ENCODE measurements around the gene NABP1.

The NABP1 gene

DNA sequence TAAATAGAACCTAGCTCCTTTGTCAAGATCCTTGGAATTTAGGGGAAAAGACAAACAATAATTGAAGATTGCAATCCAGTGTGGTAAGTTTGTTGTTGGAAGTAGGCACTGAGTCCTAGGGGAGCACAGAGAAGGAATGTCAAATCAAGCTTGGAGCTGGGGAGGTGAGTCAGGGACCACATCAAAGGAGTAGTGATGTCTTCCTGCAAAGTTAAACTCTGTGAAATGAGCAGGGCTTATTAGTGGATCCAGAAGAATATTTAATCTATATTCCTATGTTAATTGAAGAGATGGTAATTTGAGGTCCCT lies 41.7 kb upstream of the NABP1 start:
- H3K27ac ChIP-seq (replicated peaks; ENCODE audit: low read length): no peak overlapping the region
- no peaks in the 10 kb centered on the region for H3K4me1 ChIP-seq (ENCODE audit: control insufficient read depth in 2 of 2, insufficient read depth in 1 of 2, low read depth in 1 of 2, low read length in 2 of 2)
- no peak overlapping the region for H3K4me3 ChIP-seq (ENCODE audit: low read length in 2 of 2)

DNA sequence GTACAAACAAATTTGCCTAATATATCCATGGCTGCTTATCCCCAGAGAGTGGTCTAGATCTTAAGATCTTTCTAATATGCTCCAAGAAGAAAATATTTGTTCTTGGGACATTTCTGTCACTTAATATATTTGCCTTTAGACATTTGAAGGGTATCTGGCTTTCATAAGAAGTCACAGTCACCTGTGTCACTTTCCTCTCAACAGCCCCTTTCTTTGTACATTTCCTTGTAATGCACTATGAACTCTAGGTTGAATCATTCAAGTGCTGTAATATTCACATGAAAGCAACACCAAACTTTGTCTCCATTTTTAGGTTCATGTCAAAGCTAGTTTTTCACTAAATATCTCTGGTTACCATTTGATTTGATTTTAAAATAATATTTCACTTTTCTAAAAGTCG lies 41.4 kb upstream of the NABP1 start:
- H3K9me3 ChIP-seq (replicated peaks in 1 of 2; ENCODE audit: control insufficient read depth in 2 of 2, insufficient read depth in 1 of 2, low read depth in 1 of 2, low read length in 2 of 2): no peaks in the 10 kb centered on the region
- no peak overlapping the region for H3K14ac ChIP-seq (ENCODE audit: low read length)
- H3K27ac ChIP-seq (replicated peaks; ENCODE audit: low read length): no peak overlapping the region
- H3K23ac ChIP-seq (ENCODE audit: low read depth, low read length, poor library complexity): no peak overlapping the region
- H2AK5ac ChIP-seq (ENCODE audit: low read depth, low read length): no peak overlapping the region
- H2AFZ ChIP-seq (ENCODE audit: low read length): no peak overlapping the region
- no peak overlapping the region for H2BK120ac ChIP-seq (ENCODE audit: low read depth, low read length)
- no peak overlapping the region for H3K4ac ChIP-seq (ENCODE audit: low read length)
- H3K79me1 ChIP-seq (ENCODE audit: low read depth, low read length): no peaks in the 10 kb centered on the region
- no CpG with 5 or more reads among the region's 1 CpG for WGBS, 2 donors (ENCODE audit: extremely low coverage in 2 of 2, insufficient read length in 2 of 2, insufficient replicate concordance in 1 of 2)
- H3K27me3 ChIP-seq (ENCODE audit: control insufficient read depth in 3 of 3, insufficient read depth in 3 of 3, low read depth in 1 of 3, low read length in 3 of 3): no peaks in the 10 kb centered on the region
- no peak overlapping the region for H3K4me2 ChIP-seq (ENCODE audit: insufficient read depth, low read length, poor library complexity, severe bottlenecking)
- no peak overlapping the region for H4K91ac ChIP-seq (ENCODE audit: low read depth, low read length, poor library complexity)
- H2BK5ac ChIP-seq (ENCODE audit: low read length): no peak overlapping the region
- no peak overlapping the region for H2BK15ac ChIP-seq (ENCODE audit: low read length)
- no peak overlapping the region for H3K4me3 ChIP-seq (ENCODE audit: low read length in 2 of 2)
- H3K4me1 ChIP-seq (ENCODE audit: control insufficient read depth in 2 of 2, insufficient read depth in 1 of 2, low read depth in 1 of 2, low read length in 2 of 2): no peaks in the 10 kb centered on the region
- H2BK12ac ChIP-seq (ENCODE audit: low read length): no peak overlapping the region
- no peak overlapping the region for H3K18ac ChIP-seq (ENCODE audit: low read length)
- no peak for DNase-seq (ENCODE audit: low spot score)
- no peak overlapping the region for H4K8ac ChIP-seq (ENCODE audit: low read depth, low read length)
- H3K9ac ChIP-seq (ENCODE audit: low read depth, low read length, poor library complexity): no peak overlapping the region
- no peaks in the 10 kb centered on the region for H3K36me3 ChIP-seq (replicated peaks in 1 of 2; ENCODE audit: control insufficient read depth in 2 of 2, insufficient read depth in 2 of 2, low read length in 2 of 2)

More for the DNA sequence above, 41.7 kb upstream of the NABP1 start:
- H2AK5ac ChIP-seq (ENCODE audit: low read depth, low read length): no peak overlapping the region
- no peak overlapping the region for H2BK120ac ChIP-seq (ENCODE audit: low read depth, low read length)
- H3K79me1 ChIP-seq (ENCODE audit: low read depth, low read length): no peaks in the 10 kb centered on the region
- no peak overlapping the region for H4K91ac ChIP-seq (ENCODE audit: low read depth, low read length, poor library complexity)
- no peak overlapping the region for H2BK5ac ChIP-seq (ENCODE audit: low read length)
- H3K27me3 ChIP-seq (ENCODE audit: control insufficient read depth in 3 of 3, insufficient read depth in 3 of 3, low read depth in 1 of 3, low read length in 3 of 3): no peaks in the 10 kb centered on the region
- no peaks in the 10 kb centered on the region for H3K9me3 ChIP-seq (replicated peaks in 1 of 2; ENCODE audit: control insufficient read depth in 2 of 2, insufficient read depth in 1 of 2, low read depth in 1 of 2, low read length in 2 of 2)
- H3K4ac ChIP-seq (ENCODE audit: low read length): no peak overlapping the region
- H3K4me2 ChIP-seq (ENCODE audit: insufficient read depth, low read length, poor library complexity, severe bottlenecking): no peak overlapping the region
- no peak overlapping the region for H3K9ac ChIP-seq (ENCODE audit: low read depth, low read length, poor library complexity)
- H2BK12ac ChIP-seq (ENCODE audit: low read length): no peak overlapping the region
- H4K8ac ChIP-seq (ENCODE audit: low read depth, low read length): no peak overlapping the region
- H2AFZ ChIP-seq (ENCODE audit: low read length): no peak overlapping the region
- no peaks in the 10 kb centered on the region for H3K36me3 ChIP-seq (replicated peaks in 1 of 2; ENCODE audit: control insufficient read depth in 2 of 2, insufficient read depth in 2 of 2, low read length in 2 of 2)
- H3K18ac ChIP-seq (ENCODE audit: low read length): no peak overlapping the region
- no peak for DNase-seq (ENCODE audit: low spot score)
- H2BK15ac ChIP-seq (ENCODE audit: low read length): no peak overlapping the region
- H3K14ac ChIP-seq (ENCODE audit: low read length): no peak overlapping the region
- H3K23ac ChIP-seq (ENCODE audit: low read depth, low read length, poor library complexity): no peak overlapping the region

GRCh38 chr2:191637182-191638078 lies 40.5 kb upstream of the NABP1 start:
- Histone ChIP-seq H2AFZ (ENCODE audit: low read length) (no peak overlapping the region), H3K36me3 (replicated peaks in 1 of 2; ENCODE audit: control insufficient read depth in 2 of 2, insufficient read depth in 2 of 2, low read length in 2 of 2) (no peaks in the 10 kb centered on the region), H2BK120ac (ENCODE audit: low read depth, low read length) (no peak overlapping the region), H3K23ac (ENCODE audit: low read depth, low read length, poor library complexity) (no peak overlapping the region), H2BK12ac (ENCODE audit: low read length) (no peak overlapping the region), H3K4me2 (ENCODE audit: insufficient read depth, low read length, poor library complexity, severe bottlenecking) (no peak overlapping the region), H3K4ac (ENCODE audit: low read length) (no peak overlapping the region), H3K9ac (ENCODE audit: low read depth, low read length, poor library complexity) (no peak overlapping the region), H3K4me1 (ENCODE audit: control insufficient read depth in 2 of 2, insufficient read depth in 1 of 2, low read depth in 1 of 2, low read length in 2 of 2) (no peaks in the 10 kb centered on the region), H3K9me3 (replicated peaks in 1 of 2; ENCODE audit: control insufficient read depth in 2 of 2, insufficient read depth in 1 of 2, low read depth in 1 of 2, low read length in 2 of 2) (no peaks in the 10 kb centered on the region), H3K14ac (ENCODE audit: low read length) (no peak overlapping the region), H3K79me1 (ENCODE audit: low read depth, low read length) (no peaks in the 10 kb centered on the region), H2AK5ac (ENCODE audit: low read depth, low read length) (no peak overlapping the region), H3K27ac (replicated peaks; ENCODE audit: low read length) (no peak overlapping the region), H2BK15ac (ENCODE audit: low read length) (no peak overlapping the region), H4K8ac (ENCODE audit: low read depth, low read length) (no peak overlapping the region), H4K91ac (ENCODE audit: low read depth, low read length, poor library complexity) (no peak overlapping the region), H3K18ac (ENCODE audit: low read length) (no peak overlapping the region), H3K27me3 (ENCODE audit: control insufficient read depth in 3 of 3, insufficient read depth in 3 of 3, low read depth in 1 of 3, low read length in 3 of 3) (no peaks in the 10 kb centered on the region), H2BK5ac (ENCODE audit: low read length) (no peak overlapping the region), H3K4me3 (ENCODE audit: low read length in 2 of 2) (no peak overlapping the region)
- WGBS, 2 donors (ENCODE audit: extremely low coverage in 2 of 2, insufficient read length in 2 of 2, insufficient replicate concordance in 1 of 2): no CpG with 5 or more reads among the region's 6 CpGs
- no peak for DNase-seq (ENCODE audit: low spot score)

- no peak overlapping the region for H2BK5ac ChIP-seq (ENCODE audit: low read length)
- no peak overlapping the region for H3K14ac ChIP-seq (ENCODE audit: low read length)
- no peak overlapping the region for H3K9ac ChIP-seq (ENCODE audit: low read depth, low read length, poor library complexity)
- no peak overlapping the region for H3K4me2 ChIP-seq (ENCODE audit: insufficient read depth, low read length, poor library complexity, severe bottlenecking)
- H4K8ac ChIP-seq (ENCODE audit: low read depth, low read length): no peak overlapping the region
- no peaks in the 10 kb centered on the region for H3K4me1 ChIP-seq (ENCODE audit: control insufficient read depth in 2 of 2, insufficient read depth in 1 of 2, low read depth in 1 of 2, low read length in 2 of 2)
- no peak for DNase-seq (ENCODE audit: low spot score)
- no peak overlapping the region for H2BK120ac ChIP-seq (ENCODE audit: low read depth, low read length)
- no peaks in the 10 kb centered on the region for H3K27me3 ChIP-seq (ENCODE audit: control insufficient read depth in 3 of 3, insufficient read depth in 3 of 3, low read depth in 1 of 3, low read length in 3 of 3)
- no peak overlapping the region for H2BK15ac ChIP-seq (ENCODE audit: low read length)
- H3K23ac ChIP-seq (ENCODE audit: low read depth, low read length, poor library complexity): no peak overlapping the region
- no peak overlapping the region for H2AK5ac ChIP-seq (ENCODE audit: low read depth, low read length)
- no peaks in the 10 kb centered on the region for H3K9me3 ChIP-seq (replicated peaks in 1 of 2; ENCODE audit: control insufficient read depth in 2 of 2, insufficient read depth in 1 of 2, low read depth in 1 of 2, low read length in 2 of 2)
- H3K18ac ChIP-seq (ENCODE audit: low read length): no peak overlapping the region
- H3K4me3 ChIP-seq (ENCODE audit: low read length in 2 of 2): no peak overlapping the region
- no peaks in the 10 kb centered on the region for H3K79me1 ChIP-seq (ENCODE audit: low read depth, low read length)
- no peak overlapping the region for H2AFZ ChIP-seq (ENCODE audit: low read length)
- H3K36me3 ChIP-seq (replicated peaks in 1 of 2; ENCODE audit: control insufficient read depth in 2 of 2, insufficient read depth in 2 of 2, low read length in 2 of 2): no peaks in the 10 kb centered on the region
- H2BK12ac ChIP-seq (ENCODE audit: low read length): no peak overlapping the region
- H3K27ac ChIP-seq (replicated peaks; ENCODE audit: low read length): no peak overlapping the region
- no CpG with 5 or more reads among the region's 6 CpGs for WGBS, 2 donors (ENCODE audit: extremely low coverage in 2 of 2, insufficient read length in 2 of 2, insufficient replicate concordance in 1 of 2)
- no peak overlapping the region for H4K91ac ChIP-seq (ENCODE audit: low read depth, low read length, poor library complexity)
- H3K4ac ChIP-seq (ENCODE audit: low read length): no peak overlapping the region
Measured at GRCh38 chr2:191638079-191638801, 39.7 kb upstream of the NABP1 start.

Data from neuronal stem cell (in vitro differentiated cells).